HFF-Myc (cell line): ENCODE data around the gene EIF4G3.

Source experiments
- DNase-seq: peaks from one replicate; pipeline ENCODE4 v3.0.0-alpha.2; 2011; ENCODE audit warnings: low read depth; ENCODE audit errors: extremely low read depth
- H3K4me3 ChIP-seq: replicated peaks from 2 replicates; pipeline ENCODE4 v1.5.1; 2011; ENCODE audit warnings: low read depth, mild to moderate bottlenecking, control low read depth, low read length
- TF ChIP-seq, protein P1 (sequence below): IDR thresholded peaks from 2 replicates; pipeline ENCODE4 v1.5.1; 2012; ENCODE audit warnings: mild to moderate bottlenecking, low read depth, low read length, control low read depth; ENCODE audit errors: missing control alignments

The EIF4G3 gene

GRCh38 chr1:20875198-20875973 lies 301.3 kb downstream of the EIF4G3 start:
- TF ChIP-seq, protein P1, sequence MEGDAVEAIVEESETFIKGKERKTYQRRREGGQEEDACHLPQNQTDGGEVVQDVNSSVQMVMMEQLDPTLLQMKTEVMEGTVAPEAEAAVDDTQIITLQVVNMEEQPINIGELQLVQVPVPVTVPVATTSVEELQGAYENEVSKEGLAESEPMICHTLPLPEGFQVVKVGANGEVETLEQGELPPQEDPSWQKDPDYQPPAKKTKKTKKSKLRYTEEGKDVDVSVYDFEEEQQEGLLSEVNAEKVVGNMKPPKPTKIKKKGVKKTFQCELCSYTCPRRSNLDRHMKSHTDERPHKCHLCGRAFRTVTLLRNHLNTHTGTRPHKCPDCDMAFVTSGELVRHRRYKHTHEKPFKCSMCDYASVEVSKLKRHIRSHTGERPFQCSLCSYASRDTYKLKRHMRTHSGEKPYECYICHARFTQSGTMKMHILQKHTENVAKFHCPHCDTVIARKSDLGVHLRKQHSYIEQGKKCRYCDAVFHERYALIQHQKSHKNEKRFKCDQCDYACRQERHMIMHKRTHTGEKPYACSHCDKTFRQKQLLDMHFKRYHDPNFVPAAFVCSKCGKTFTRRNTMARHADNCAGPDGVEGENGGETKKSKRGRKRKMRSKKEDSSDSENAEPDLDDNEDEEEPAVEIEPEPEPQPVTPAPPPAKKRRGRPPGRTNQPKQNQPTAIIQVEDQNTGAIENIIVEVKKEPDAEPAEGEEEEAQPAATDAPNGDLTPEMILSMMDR: no peak
- no peak overlapping the region for H3K4me3 ChIP-seq
- DNase-seq: no peak

GRCh38 chr1:20873311-20873710 lies 303.4 kb downstream of the EIF4G3 start:
- TF ChIP-seq, protein P1: no peak
- H3K4me3 ChIP-seq: no peak overlapping the region
- DNase-seq: no peak

- H3K4me3 ChIP-seq: no peak overlapping the region
- no peak for DNase-seq
- TF ChIP-seq, protein P1: no peak
These were observed 305.3 kb downstream of the EIF4G3 start for GRCh38 chr1:20871419-20871818.

DNA sequence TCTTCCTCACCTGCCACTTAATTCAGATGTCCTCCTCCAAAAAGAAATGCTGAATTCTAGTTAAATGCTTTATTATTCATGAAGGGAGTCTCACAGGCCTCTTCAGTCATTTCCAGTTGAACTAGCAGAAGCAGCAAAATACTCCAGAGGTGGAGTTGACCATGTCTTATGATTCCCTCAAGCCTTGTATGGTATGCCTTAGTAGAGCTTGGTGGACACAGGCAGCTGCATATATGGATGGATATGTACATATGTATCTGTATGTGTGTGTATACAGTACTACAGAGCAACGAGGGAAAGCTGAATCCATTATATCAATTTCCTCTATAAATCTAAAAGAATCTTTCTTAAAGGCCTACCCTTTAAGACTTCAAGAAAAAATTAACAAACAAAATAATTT lies 306.0 kb downstream of the EIF4G3 start:
- TF ChIP-seq, protein P1: no peak
- DNase-seq: no peak
- H3K4me3 ChIP-seq: no peak overlapping the region

DNA sequence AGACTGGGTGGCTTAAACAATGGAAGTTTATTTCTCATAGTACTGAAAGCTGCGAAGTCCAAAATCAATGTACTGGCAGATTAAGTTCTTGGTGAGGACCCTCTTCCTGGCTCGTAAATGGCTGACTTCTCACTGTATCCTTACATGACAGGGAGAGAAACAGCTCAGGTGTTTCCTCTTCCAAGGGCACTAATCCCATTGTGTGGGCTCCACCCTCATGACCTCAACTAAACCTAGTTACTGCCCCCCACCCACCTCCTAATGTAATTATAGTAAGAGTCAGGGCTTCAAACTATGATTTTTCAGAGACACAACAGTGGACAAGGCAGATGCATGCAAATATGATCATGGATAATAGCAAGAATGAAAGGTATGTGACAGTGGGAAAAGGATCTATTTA lies 308.4 kb downstream of the EIF4G3 start:
- TF ChIP-seq, protein P1: no peak
- no peak for DNase-seq

DNA sequence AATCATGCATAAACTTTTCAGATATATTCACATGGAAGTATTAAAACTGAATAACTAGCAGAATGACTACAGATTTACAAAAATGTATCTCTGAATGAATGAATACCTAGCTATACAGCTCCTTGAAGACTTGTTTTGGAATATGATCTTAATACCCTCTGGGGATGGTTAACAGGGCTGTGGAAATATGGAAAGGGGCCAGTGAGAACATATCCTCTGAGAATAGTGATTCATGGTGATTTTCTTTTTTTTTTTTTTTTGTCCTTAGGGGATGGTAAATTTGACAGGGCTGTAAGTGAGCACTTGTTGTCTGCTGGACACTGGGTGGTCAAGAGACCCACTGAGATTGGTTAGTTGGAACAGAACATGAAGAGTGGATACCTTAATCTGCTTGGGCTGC lies 308.9 kb downstream of the EIF4G3 start:
- TF ChIP-seq, protein P1: no peak
- H3K4me3 ChIP-seq: no peak overlapping the region
- no peak for DNase-seq

More for the DNA sequence above, 308.4 kb downstream of the EIF4G3 start:
- H3K4me3 ChIP-seq: no peak overlapping the region

- no peak for DNase-seq
- TF ChIP-seq, protein P1: no peak
- H3K4me3 ChIP-seq: no peak overlapping the region
These were observed 309.6 kb downstream of the EIF4G3 start for GRCh38 chr1:20867062-20867461.
